ENCODE results near the gene LEFTY1.

GRCh38 chr1:225844236-225845061, 44.5 kb downstream of the LEFTY1 start:
- TF ChIP-seq CTCF (conservative IDR thresholded peaks at IDR 0.05; ENCODE audit: low read length): no peak
- no peak for TF ChIP-seq EZH2phosphoT487 (IDR thresholded peaks at IDR 0.05; ENCODE audit: borderline replicate concordance)

Measured in Loucy (cell line).